Effector memory CD4-positive, alpha-beta T cell (primary cell): ENCODE results near the gene TPPP.

Experiments
- DNase-seq, 3 donors: peaks; one replicate each; pipeline ENCODE4 v3.0.0-alpha.2; 2020
- H3K27ac ChIP-seq: 2 replicates; pipeline ENCODE4 v1.7.0; 2013; ENCODE audit warnings: mild to moderate bottlenecking, low read length, moderate library complexity; ENCODE audit not compliant: insufficient read depth, poor library complexity, severe bottlenecking
- H3K27me3 ChIP-seq: replicated peaks from 2 replicates; pipeline ENCODE4 v1.7.0; 2013; ENCODE audit warnings: mild to moderate bottlenecking, low read length; ENCODE audit not compliant: insufficient read depth, control insufficient read depth, poor library complexity, severe bottlenecking
- H3K36me3 ChIP-seq: 2 replicates; pipeline ENCODE4 v1.7.0; 2013; ENCODE audit warnings: mild to moderate bottlenecking, low read length, moderate library complexity; ENCODE audit not compliant: control insufficient read depth, insufficient read depth
- H3K4me1 ChIP-seq: 2 replicates; pipeline ENCODE4 v1.7.0; 2013; ENCODE audit warnings: low read length, mild to moderate bottlenecking; ENCODE audit not compliant: control insufficient read depth, insufficient read depth, poor library complexity, severe bottlenecking
- H3K4me3 ChIP-seq: 2 replicates; pipeline ENCODE4 v1.7.0; 2013; ENCODE audit warnings: low read length, low read depth, mild to moderate bottlenecking; ENCODE audit not compliant: insufficient read depth, poor library complexity, severe bottlenecking
- H3K9me3 ChIP-seq: 2 replicates; pipeline ENCODE4 v1.7.0; 2013; ENCODE audit warnings: mild to moderate bottlenecking, low read length, moderate library complexity; ENCODE audit not compliant: control insufficient read depth

Gene TPPP

GRCh38 chr5:625516-625915 is 67.6 kb downstream of the TPPP start:
- no peaks in the 10 kb centered on the region for H3K27me3 ChIP-seq
- H3K9me3 ChIP-seq = no peaks in the 10 kb centered on the region
- DNase-seq = no peak
- no peaks in the 10 kb centered on the region for H3K4me1 ChIP-seq
- H3K27ac ChIP-seq = no peak overlapping the region
- peaks cover 21% of the 10 kb centered on the region for H3K36me3 ChIP-seq
- H3K4me3 ChIP-seq = no peak overlapping the region

GRCh38 chr5:624951-625230 is 68.3 kb downstream of the TPPP start:
- H3K4me3 ChIP-seq = no peak overlapping the region
- no peak for DNase-seq
- peaks cover 27% of the 10 kb centered on the region for H3K36me3 ChIP-seq
- H3K9me3 ChIP-seq = no peaks in the 10 kb centered on the region
- H3K27ac ChIP-seq = no peak overlapping the region
- no peaks in the 10 kb centered on the region for H3K4me1 ChIP-seq
- H3K27me3 ChIP-seq = no peaks in the 10 kb centered on the region

- Histone ChIP-seq H3K4me1 (no peaks in the 10 kb centered on the region), H3K27me3 (no peaks in the 10 kb centered on the region), H3K27ac (no peak overlapping the region), H3K9me3 (no peaks in the 10 kb centered on the region), H3K4me3 (no peak overlapping the region), H3K36me3 (peaks cover 33% of the 10 kb centered on the region)
- DNase-seq = no peak
These were observed 68.8 kb downstream of the TPPP start for GRCh38 chr5:624118-624950.

- no peaks in the 10 kb centered on the region for H3K4me1 ChIP-seq
- no peaks in the 10 kb centered on the region for H3K27me3 ChIP-seq
- no peak for DNase-seq
- no peaks in the 10 kb centered on the region for H3K9me3 ChIP-seq
- H3K4me3 ChIP-seq = no peak overlapping the region
- H3K36me3 ChIP-seq = peaks cover 34% of the 10 kb centered on the region
- H3K27ac ChIP-seq = no peak overlapping the region
These were observed 69.6 kb downstream of the TPPP start for GRCh38 chr5:623531-623930.

- Histone ChIP-seq H3K36me3 (peaks cover 36% of the 10 kb centered on the region), H3K27me3 (no peaks in the 10 kb centered on the region), H3K27ac (no peak overlapping the region), H3K9me3 (no peaks in the 10 kb centered on the region), H3K4me1 (no peaks in the 10 kb centered on the region), H3K4me3 (no peak overlapping the region)
- DNase-seq = no peak
These were observed 70.1 kb downstream of the TPPP start for GRCh38 chr5:622946-623522.

- H3K27ac ChIP-seq = no peak overlapping the region
- H3K4me3 ChIP-seq = no peak overlapping the region
- no peaks in the 10 kb centered on the region for H3K9me3 ChIP-seq
- H3K36me3 ChIP-seq = peaks cover 36% of the 10 kb centered on the region
- H3K4me1 ChIP-seq = no peaks in the 10 kb centered on the region
- DNase-seq = no peak
- no peaks in the 10 kb centered on the region for H3K27me3 ChIP-seq
These were observed 70.8 kb downstream of the TPPP start for GRCh38 chr5:622359-622758.

GRCh38 chr5:621341-621761 is 71.8 kb downstream of the TPPP start:
- H3K27me3 ChIP-seq = no peaks in the 10 kb centered on the region
- DNase-seq = no peak
- no peaks in the 10 kb centered on the region for H3K9me3 ChIP-seq
- peaks cover 36% of the 10 kb centered on the region for H3K36me3 ChIP-seq
- no peak overlapping the region for H3K27ac ChIP-seq
- no peak overlapping the region for H3K4me3 ChIP-seq
- no peaks in the 10 kb centered on the region for H3K4me1 ChIP-seq

- Histone ChIP-seq H3K9me3 (no peaks in the 10 kb centered on the region), H3K27me3 (no peaks in the 10 kb centered on the region), H3K27ac (no peak overlapping the region), H3K4me1 (no peaks in the 10 kb centered on the region), H3K36me3 (peaks cover 36% of the 10 kb centered on the region), H3K4me3 (no peak overlapping the region)
- no peak for DNase-seq
These were observed 72.5 kb downstream of the TPPP start for GRCh38 chr5:620586-621180.

GRCh38 chr5:620152-620551 is 73.0 kb downstream of the TPPP start:
- Histone ChIP-seq H3K36me3 (peaks cover 36% of the 10 kb centered on the region), H3K9me3 (no peaks in the 10 kb centered on the region), H3K4me3 (no peak overlapping the region), H3K27me3 (no peaks in the 10 kb centered on the region), H3K27ac (no peak overlapping the region), H3K4me1 (no peaks in the 10 kb centered on the region)
- no peak for DNase-seq

GRCh38 chr5:619444-619843 is 73.7 kb downstream of the TPPP start:
- Histone ChIP-seq H3K4me1 (no peaks in the 10 kb centered on the region), H3K27me3 (no peaks in the 10 kb centered on the region), H3K4me3 (no peak overlapping the region), H3K27ac (no peak overlapping the region), H3K9me3 (no peaks in the 10 kb centered on the region), H3K36me3 (peaks cover 30% of the 10 kb centered on the region)
- DNase-seq = no peak
